GM23248 (cell line): ENCODE measurements around the gene ACVR1B. TPM values are rescaled to one million over a fixed set of nuclear protein-coding genes. Genes with fewer than 3 reads are reported as not detected.

Experiments
- DNase-seq: peaks from one replicate; pipeline ENCODE4 v3.0.0-alpha.2; 2015
- H2AFZ ChIP-seq: fragments of 200-600 bp; sonication (generic); 2 replicates; pipeline ENCODE4 v1.6.1; 2016; ENCODE audit warnings: antibody characterized with exemption
- H3F3A ChIP-seq: fragments of 200-600 bp; sonication (generic); 2 replicates; pipeline ENCODE4 v1.6.1; 2016; ENCODE audit warnings: mild to moderate bottlenecking, antibody characterized with exemption, mixed run types; ENCODE audit not compliant: insufficient read depth
- H3K27ac ChIP-seq: fragments of 200-600 bp; sonication (generic); 2 replicates; pipeline ENCODE4 v1.5.1; 2016; ENCODE audit warnings: mild to moderate bottlenecking
- H3K27me3 ChIP-seq: fragments of 200-600 bp; sonication (generic); replicated peaks from 2 replicates; pipeline ENCODE4 v1.6.1; 2016; ENCODE audit warnings: mild to moderate bottlenecking; ENCODE audit not compliant: insufficient read depth
- H3K36me3 ChIP-seq: fragments of 200-600 bp; sonication (generic); 2 replicates; pipeline ENCODE4 v1.6.1; 2016; ENCODE audit warnings: low read depth, mild to moderate bottlenecking
- H3K4me1 ChIP-seq: fragments of 200-600 bp; sonication (generic); 2 replicates; pipeline ENCODE4 v1.6.1; 2016; ENCODE audit warnings: mild to moderate bottlenecking; ENCODE audit not compliant: insufficient read depth
- H3K4me2 ChIP-seq: fragments of 200-600 bp; sonication (generic); one replicate; pipeline ENCODE4 v1.6.1; 2016; ENCODE audit warnings: mild to moderate bottlenecking; ENCODE audit not compliant: unreplicated experiment
- H3K4me3 ChIP-seq: fragments of 200-600 bp; sonication (generic); 2 replicates; pipeline ENCODE4 v1.5.1; 2016; ENCODE audit warnings: mild to moderate bottlenecking
- H3K79me2 ChIP-seq: fragments of 200-600 bp; sonication (generic); 2 replicates; pipeline ENCODE4 v1.6.1; 2016; ENCODE audit warnings: mild to moderate bottlenecking; ENCODE audit not compliant: insufficient read depth
- H3K9ac ChIP-seq: fragments of 200-600 bp; sonication (generic); 2 replicates; pipeline ENCODE4 v1.6.1; 2016; ENCODE audit warnings: mild to moderate bottlenecking
- H3K9me2 ChIP-seq: fragments of 200-600 bp; sonication (generic); 2 replicates; pipeline ENCODE4 v1.6.1; 2016; ENCODE audit warnings: mixed run types, mild to moderate bottlenecking, moderate library complexity; ENCODE audit not compliant: insufficient read depth
- H3K9me3 ChIP-seq: fragments of 200-600 bp; sonication (generic); one replicate; pipeline ENCODE4 v1.6.1; 2017; ENCODE audit warnings: low read depth
- H4K20me1 ChIP-seq: fragments of 200-600 bp; sonication (generic); 2 replicates; pipeline ENCODE4 v1.6.0; 2016; ENCODE audit not compliant: insufficient read depth
- EZH2 ChIP-seq: fragments of 200-600 bp; sonication (generic); IDR thresholded peaks from 2 replicates; pipeline ENCODE4 v1.6.1; 2018; ENCODE audit warnings: antibody characterized with exemption, mild to moderate bottlenecking; ENCODE audit not compliant: insufficient read depth, poor library complexity, severe bottlenecking
- EZH2phosphoT487 ChIP-seq: fragments of 200-600 bp; sonication (generic); IDR thresholded peaks from 2 replicates; pipeline ENCODE4 v1.6.1; 2018; ENCODE audit warnings: antibody characterized with exemption, moderate library complexity, mild to moderate bottlenecking, low read depth; ENCODE audit not compliant: insufficient read depth
- WGBS, 2 experiments: methylation state at CpG; one replicate each; pipeline ENCODE4 v1.1.6; 2015 to 2017; ENCODE audit warnings: low lambda C conversion rate in 2 of 2, low coverage in 1 of 2; ENCODE audit errors: missing lambda C conversion rate in 2 of 2; 5-methylcytosine and 5-hydroxymethylcytosine counted together
- in situ Hi-C: fragments of 300-500 bp; cut with MboI; formaldehyde crosslinking; loops from 2 replicates; pipeline ENCODE4 v1.15.0; 2020
- polyA plus RNA-seq: library from polyadenylated mRNA; unstranded; fragments of >200 nt; fragmentation: Nextera tagmentation; extraction: Ambion mirVana; gene quantifications from 2 replicates; pipeline ENCODE4 v1.2.1, GENCODE V29; 2016
- total RNA-seq: library from RNA; depleted of rRNA; stranded (reverse); fragments of >200 nt; shearing (Covaris generic); gene quantifications from 2 replicates; pipeline ENCODE4 v1.2.3, GENCODE V29; 2014

Gene ACVR1B
- total and polyA plus RNA-seq, 2 experiments from 2014 or later: 2.8 to 17.0 TPM

GRCh38 chr12:52038447-52038846, 86.9 kb downstream of the ACVR1B start:
- H3K79me2 ChIP-seq: peaks cover 6% of the 10 kb centered on the region
- peaks cover 7% of the 10 kb centered on the region for H3K4me1 ChIP-seq
- in situ Hi-C loops: no loop called here
- H4K20me1 ChIP-seq: no peaks in the 10 kb centered on the region
- no peaks in the 10 kb centered on the region for H3K9me2 ChIP-seq
- H3K4me2 ChIP-seq: peak overlapping the region; percentile 76
- peak overlapping the region; percentile 96 for H3K9ac ChIP-seq
- H3K27me3 ChIP-seq: no peaks in the 10 kb centered on the region
- no peak overlapping the region for H2AFZ ChIP-seq
- DNase-seq: peak; percentile 71
- H3K9me3 ChIP-seq: no peaks in the 10 kb centered on the region
- no peak for TF ChIP-seq EZH2phosphoT487
- TF ChIP-seq EZH2: no peak
- H3K36me3 ChIP-seq: no peaks in the 10 kb centered on the region
- peaks cover 17% of the 10 kb centered on the region; the same call in 1 of the 2 replicates for H3F3A ChIP-seq
- WGBS, 2 experiments: 23 to 27% methylated on average over 6 of the region's 6 CpGs
- peak overlapping the region; percentile 71 for H3K27ac ChIP-seq
- H3K4me3 ChIP-seq: peak overlapping the region; percentile 78

DNA sequence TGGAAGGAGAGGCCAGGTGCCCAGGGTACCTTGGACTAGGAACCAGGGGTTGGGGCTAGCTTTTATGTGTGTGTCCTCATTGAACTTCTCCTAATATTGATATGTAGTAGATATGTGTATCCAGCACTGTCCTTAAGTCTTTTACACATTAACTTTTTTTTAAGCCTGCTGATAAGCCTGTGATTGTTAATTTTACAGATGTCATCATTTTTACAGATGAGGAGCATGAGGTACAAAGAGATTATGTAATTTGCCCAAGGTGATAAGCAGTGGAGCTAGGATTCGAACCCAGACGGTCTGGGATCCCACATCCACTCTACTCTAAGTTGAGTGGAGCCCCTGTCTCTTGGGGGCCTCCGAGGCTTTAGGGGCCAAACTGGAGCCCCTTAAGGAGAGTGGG, 89.5 kb downstream of the ACVR1B start:
- peaks cover 27% of the 10 kb centered on the region; the same call in 1 of the 2 replicates for H3F3A ChIP-seq
- H3K4me2 ChIP-seq: no peak overlapping the region
- no peaks in the 10 kb centered on the region for H3K36me3 ChIP-seq
- H3K27me3 ChIP-seq: no peaks in the 10 kb centered on the region
- H3K9ac ChIP-seq: no peak overlapping the region
- H3K27ac ChIP-seq: no peak overlapping the region
- no peak for DNase-seq
- no peaks in the 10 kb centered on the region for H4K20me1 ChIP-seq
- TF ChIP-seq EZH2phosphoT487 (no peak), EZH2 (no peak)
- H3K4me3 ChIP-seq: no peak overlapping the region
- H3K4me1 ChIP-seq: peaks cover 23% of the 10 kb centered on the region
- H3K9me2 ChIP-seq: no peaks in the 10 kb centered on the region
- peaks cover 6% of the 10 kb centered on the region for H3K79me2 ChIP-seq
- WGBS, 2 experiments: 76 to 84% methylated on average over 3 of the region's 3 CpGs
- no peak overlapping the region for H2AFZ ChIP-seq
- in situ Hi-C loops: no loop called here
- H3K9me3 ChIP-seq: no peaks in the 10 kb centered on the region

DNA sequence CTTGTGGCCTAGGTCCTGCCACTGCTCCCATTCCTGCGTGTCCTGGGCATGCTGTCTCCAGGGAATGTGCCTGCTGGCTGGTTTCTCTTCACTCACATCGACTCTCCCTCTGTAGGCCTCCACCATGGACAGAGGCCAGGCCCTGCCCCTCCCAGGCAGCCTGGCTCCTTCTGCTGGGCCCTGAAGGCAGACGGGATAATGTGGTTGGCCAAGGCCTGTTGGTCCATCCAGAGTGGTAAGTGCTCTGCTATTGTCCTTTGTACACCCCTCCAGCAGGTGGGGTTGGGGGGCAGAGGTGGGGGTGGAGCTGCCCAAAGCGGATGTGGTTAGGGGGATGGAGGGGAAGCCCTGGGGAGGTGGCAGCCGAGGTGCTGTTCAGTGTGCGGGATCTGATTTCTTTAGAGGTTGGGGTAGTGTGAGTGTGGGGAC, 90.2 kb downstream of the ACVR1B start:
- Histone ChIP-seq H3K9me2 (no peaks in the 10 kb centered on the region), H3K36me3 (no peaks in the 10 kb centered on the region), H3K4me3 (no peak overlapping the region), H2AFZ (no peak overlapping the region), H3K9ac (no peak overlapping the region), H3K4me2 (no peak overlapping the region), H3K9me3 (no peaks in the 10 kb centered on the region), H3K4me1 (peaks cover 23% of the 10 kb centered on the region), H3K27ac (no peak overlapping the region), H3F3A (peaks cover 27% of the 10 kb centered on the region; the same call in 1 of the 2 replicates), H3K79me2 (peaks cover 6% of the 10 kb centered on the region), H3K27me3 (no peaks in the 10 kb centered on the region), H4K20me1 (no peaks in the 10 kb centered on the region)
- WGBS, 2 experiments: 58 to 70% methylated on average over 5 to 6 of the region's 6 CpGs
- no peak for TF ChIP-seq EZH2
- TF ChIP-seq EZH2phosphoT487: no peak
- DNase-seq: peak; percentile 73
- in situ Hi-C loops: no loop called here

DNA sequence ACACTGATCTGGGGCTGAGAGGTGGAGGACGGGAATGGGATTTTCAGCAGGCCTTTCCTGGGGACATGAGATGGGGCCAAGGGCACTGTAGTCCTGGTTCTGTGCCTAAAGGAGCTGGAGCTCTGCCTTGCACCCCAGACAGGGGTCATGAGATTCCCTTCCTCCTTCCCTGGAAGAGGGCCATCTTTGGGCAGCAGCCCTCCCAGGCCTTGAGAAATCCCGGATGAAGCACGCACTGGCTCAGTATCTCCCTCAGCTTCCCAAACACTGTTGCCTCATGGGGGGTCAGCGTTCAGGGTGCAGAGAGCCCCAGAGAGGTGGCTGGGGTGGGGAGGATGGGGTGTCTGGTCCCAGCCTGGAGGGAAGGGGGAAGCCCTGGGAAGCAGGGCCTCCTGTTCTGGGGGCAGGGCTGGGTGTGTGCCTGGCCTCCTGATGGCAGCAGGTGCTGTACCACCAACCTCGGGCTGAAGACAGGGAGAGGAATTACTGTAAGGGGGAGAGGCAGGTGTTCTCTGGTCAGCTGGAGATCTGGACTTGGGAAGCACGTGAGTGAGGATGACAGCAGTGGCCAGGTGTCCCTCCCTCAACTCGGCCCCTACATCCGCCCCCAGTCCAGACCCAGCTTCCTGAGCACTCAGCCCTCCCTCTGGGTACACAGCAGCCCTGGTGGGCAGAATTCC, 91.3 kb downstream of the ACVR1B start:
- H3K4me3 ChIP-seq: no peak overlapping the region
- H2AFZ ChIP-seq: no peak overlapping the region
- no peaks in the 10 kb centered on the region for H3K27me3 ChIP-seq
- H3K9me3 ChIP-seq: no peaks in the 10 kb centered on the region
- WGBS, 2 experiments: 65 to 75% methylated on average over 8 of the region's 8 CpGs
- H4K20me1 ChIP-seq: no peaks in the 10 kb centered on the region
- in situ Hi-C loops: no loop called here
- TF ChIP-seq EZH2: no peak
- TF ChIP-seq EZH2phosphoT487: no peak
- H3K79me2 ChIP-seq: peaks cover 6% of the 10 kb centered on the region
- H3K36me3 ChIP-seq: no peaks in the 10 kb centered on the region
- no peak for DNase-seq
- H3K4me2 ChIP-seq: no peak overlapping the region
- H3K9me2 ChIP-seq: no peaks in the 10 kb centered on the region
- peaks cover 27% of the 10 kb centered on the region; the same call in 1 of the 2 replicates for H3F3A ChIP-seq
- peak overlapping the region; percentile 98; the same call in 1 of the 2 replicates for H3K27ac ChIP-seq
- peaks cover 23% of the 10 kb centered on the region for H3K4me1 ChIP-seq
- no peak overlapping the region for H3K9ac ChIP-seq
